SK-N-SH treated with all-trans-retinoic acid at 6 μM for 48 hours (cell line): ENCODE data around the gene COMT.

Experiments
- ARNTL ChIP-seq: fragments of 450-650 bp; formaldehyde crosslinking; IDR thresholded peaks from 2 replicates; pipeline ENCODE4 v1.5.0; 2020; ENCODE audit warnings: low read depth, mild to moderate bottlenecking, moderate library complexity, borderline replicate concordance
- GLIS3 ChIP-seq: fragments of 250-450 bp; sonication (Bioruptor Pico); IDR thresholded peaks from 2 replicates; pipeline ENCODE4 v1.5.0; 2020; ENCODE audit warnings: mild to moderate bottlenecking, moderate library complexity

DNA sequence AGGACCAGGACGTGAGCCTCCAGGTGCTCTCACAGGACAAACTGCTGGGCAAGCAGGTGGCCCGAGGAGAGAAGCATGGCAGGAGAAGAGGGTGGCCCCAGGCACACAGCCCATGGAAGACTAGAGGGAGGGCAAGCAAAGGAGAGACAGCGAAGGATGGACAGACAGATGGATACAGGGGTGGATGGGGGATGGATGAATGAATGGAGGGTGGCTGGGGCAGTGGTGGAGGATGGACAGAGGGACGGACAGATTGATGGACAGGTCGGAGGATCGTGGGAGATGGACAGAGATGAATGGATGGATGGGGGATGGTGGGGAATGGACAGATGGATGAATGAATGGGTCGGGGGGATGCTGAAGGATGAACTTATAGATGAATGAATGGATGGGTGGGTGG, 52.4 kb downstream of the COMT start:
- TF ChIP-seq ARNTL (CRISPR knock-in tag) (no peak), GLIS3 (CRISPR knock-in tag) (no peak)
